Suprapubic skin (tissue), 4 donors: ENCODE measurements around the gene BTN2A1. TPM values are rescaled to one million over a fixed set of nuclear protein-coding genes. Genes with fewer than 3 reads are reported as not detected.

Experiments used
- DNase-seq, 2 donors: peaks; one replicate each; pipeline ENCODE4 v3.0.0-alpha.2; 2019; ENCODE audit warnings: low spot score in 2 of 2
- H3K27ac ChIP-seq: fragments of 200-600 bp; sonication (generic); one replicate; pipeline ENCODE4 v1.5.1; 2019
- H3K27me3 ChIP-seq: fragments of 200-600 bp; sonication (generic); one replicate; pipeline ENCODE4 v1.5.1; 2019
- H3K36me3 ChIP-seq: fragments of 200-600 bp; sonication (generic); one replicate; pipeline ENCODE4 v1.5.1; 2019
- H3K4me1 ChIP-seq: fragments of 200-600 bp; sonication (generic); one replicate; pipeline ENCODE4 v1.5.1; 2019
- H3K4me3 ChIP-seq: fragments of 200-600 bp; sonication (generic); one replicate; pipeline ENCODE4 v1.5.1; 2019; ENCODE audit warnings: mild to moderate bottlenecking
- H3K9me3 ChIP-seq: fragments of 200-600 bp; sonication (generic); one replicate; pipeline ENCODE4 v1.5.1; 2019
- EP300 ChIP-seq: sonication (generic); formaldehyde crosslinking; IDR thresholded peaks from one replicate; pipeline ENCODE4 v1.6.1; 2017; ENCODE audit warnings: antibody characterized with exemption
- POLR2A ChIP-seq, 2 donors: fragments of 450-650 bp; IDR thresholded peaks; one replicate each; pipeline ENCODE4 v1.6.1; 2017; ENCODE audit warnings: antibody characterized with exemption in 2 of 2, mild to moderate bottlenecking in 2 of 2, moderate library complexity in 2 of 2
- POLR2AphosphoS5 ChIP-seq, 3 donors: sonication (generic); formaldehyde crosslinking; IDR thresholded peaks; one replicate each; pipeline ENCODE4 v1.6.1; 2017; ENCODE audit warnings: antibody characterized with exemption in 3 of 3
- WGBS: methylation state at CpG from one replicate; pipeline ENCODE4 v1.1.5; 2018; 5-methylcytosine and 5-hydroxymethylcytosine counted together
- total RNA-seq, 4 donors: library from RNA; depleted of rRNA; stranded (reverse); fragments of >200 nt; gene quantifications; one replicate each; pipeline ENCODE4 v1.1.0, GENCODE V29; 2016
- TF ChIP-seq, protein P1 (sequence below), 2 donors: fragments of 200-600 bp in 1 of 2; fragments of 450-650 bp in 1 of 2; sonication (generic) in 1 of 2; IDR thresholded peaks; one replicate each; pipeline ENCODE4 v1.5.1; 2016 to 2019; ENCODE audit warnings: antibody characterized with exemption in 2 of 2, mild to moderate bottlenecking in 1 of 2, moderate library complexity in 1 of 2

BTN2A1 gene
- 10 to 100 TPM in 2 of 4 donors, 1 to 10 TPM in 2; 9.1 to 31.9 (median 12.9) TPM for total RNA-seq

GRCh38 chr6:26457806-26458688 is at the start of gene BTN2A1:
BTN2A1 (plus strand) TSS chr6:26457955; CDS start chr6:26458637, 682 bp downstream.
- Histone ChIP-seq H3K36me3 (peaks cover 26% of the 10 kb centered on the region), H3K27ac (peak within 1 kb of the TSS; percentile 93), H3K27me3 (no peaks in the 10 kb centered on the region), H3K4me3 (peak within 1 kb of the TSS; percentile 87), H3K4me1 (peaks cover 47% of the 10 kb centered on the region), H3K9me3 (no peaks in the 10 kb centered on the region)
- TF ChIP-seq EP300 (no peak), POLR2A (IDR thresholded peaks at IDR 0.05) (peak in 1 of 2 donors; percentile 18)
- under 1% methylated on average over 31 of the region's 31 CpGs for WGBS
- DNase-seq = peak; percentile 85 to 88

GRCh38 chr6:26408828-26409730 is 48.7 kb upstream of the BTN2A1 start:
- no peak for DNase-seq
- Histone ChIP-seq H3K4me1 (peaks cover 6% of the 10 kb centered on the region), H3K27me3 (no peaks in the 10 kb centered on the region), H3K27ac (no peak overlapping the region), H3K4me3 (no peak overlapping the region), H3K9me3 (no peaks in the 10 kb centered on the region), H3K36me3 (peaks cover 52% of the 10 kb centered on the region)
- 92% methylated on average over 10 of the region's 10 CpGs for WGBS
- TF ChIP-seq EP300 (no peak), POLR2AphosphoS5 (IDR thresholded peaks at IDR 0.05) (no peak), POLR2A (IDR thresholded peaks at IDR 0.05) (no peak)
- TF ChIP-seq, protein P1, sequence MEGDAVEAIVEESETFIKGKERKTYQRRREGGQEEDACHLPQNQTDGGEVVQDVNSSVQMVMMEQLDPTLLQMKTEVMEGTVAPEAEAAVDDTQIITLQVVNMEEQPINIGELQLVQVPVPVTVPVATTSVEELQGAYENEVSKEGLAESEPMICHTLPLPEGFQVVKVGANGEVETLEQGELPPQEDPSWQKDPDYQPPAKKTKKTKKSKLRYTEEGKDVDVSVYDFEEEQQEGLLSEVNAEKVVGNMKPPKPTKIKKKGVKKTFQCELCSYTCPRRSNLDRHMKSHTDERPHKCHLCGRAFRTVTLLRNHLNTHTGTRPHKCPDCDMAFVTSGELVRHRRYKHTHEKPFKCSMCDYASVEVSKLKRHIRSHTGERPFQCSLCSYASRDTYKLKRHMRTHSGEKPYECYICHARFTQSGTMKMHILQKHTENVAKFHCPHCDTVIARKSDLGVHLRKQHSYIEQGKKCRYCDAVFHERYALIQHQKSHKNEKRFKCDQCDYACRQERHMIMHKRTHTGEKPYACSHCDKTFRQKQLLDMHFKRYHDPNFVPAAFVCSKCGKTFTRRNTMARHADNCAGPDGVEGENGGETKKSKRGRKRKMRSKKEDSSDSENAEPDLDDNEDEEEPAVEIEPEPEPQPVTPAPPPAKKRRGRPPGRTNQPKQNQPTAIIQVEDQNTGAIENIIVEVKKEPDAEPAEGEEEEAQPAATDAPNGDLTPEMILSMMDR (IDR thresholded peaks at IDR 0.05) = no peak

DNA sequence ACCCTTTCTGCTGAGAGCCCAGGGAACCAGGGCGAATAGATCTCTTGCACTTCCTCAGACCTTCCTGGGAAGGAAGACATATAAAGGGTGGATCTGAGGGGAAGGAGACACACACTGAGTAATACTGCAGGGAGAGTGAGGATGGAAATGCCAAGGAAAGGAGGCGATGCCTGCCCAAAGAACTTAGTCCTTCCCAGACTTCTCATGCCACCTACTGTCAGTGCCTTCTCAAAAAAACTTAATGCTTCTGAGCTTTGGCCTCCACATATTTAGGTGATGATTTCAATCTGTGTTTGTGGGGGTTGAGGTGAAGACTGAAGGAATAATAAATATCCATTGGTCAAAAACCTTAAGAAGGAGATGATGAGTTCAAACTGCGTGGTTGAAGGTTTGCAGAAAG is 46.0 kb upstream of the BTN2A1 start:
- H3K4me1 ChIP-seq = peaks cover 3% of the 10 kb centered on the region
- TF ChIP-seq POLR2A (IDR thresholded peaks at IDR 0.05) (no peak), POLR2AphosphoS5 (IDR thresholded peaks at IDR 0.05) (no peak), EP300 (no peak)
- TF ChIP-seq, protein P1 (IDR thresholded peaks at IDR 0.05) = no peak
- peaks cover 49% of the 10 kb centered on the region for H3K36me3 ChIP-seq
- H3K4me3 ChIP-seq = no peak overlapping the region
- H3K9me3 ChIP-seq = no peaks in the 10 kb centered on the region
- H3K27ac ChIP-seq = no peak overlapping the region
- H3K27me3 ChIP-seq = no peaks in the 10 kb centered on the region
- DNase-seq = no peak
- 91% methylated on average over 3 of the region's 3 CpGs for WGBS

DNA sequence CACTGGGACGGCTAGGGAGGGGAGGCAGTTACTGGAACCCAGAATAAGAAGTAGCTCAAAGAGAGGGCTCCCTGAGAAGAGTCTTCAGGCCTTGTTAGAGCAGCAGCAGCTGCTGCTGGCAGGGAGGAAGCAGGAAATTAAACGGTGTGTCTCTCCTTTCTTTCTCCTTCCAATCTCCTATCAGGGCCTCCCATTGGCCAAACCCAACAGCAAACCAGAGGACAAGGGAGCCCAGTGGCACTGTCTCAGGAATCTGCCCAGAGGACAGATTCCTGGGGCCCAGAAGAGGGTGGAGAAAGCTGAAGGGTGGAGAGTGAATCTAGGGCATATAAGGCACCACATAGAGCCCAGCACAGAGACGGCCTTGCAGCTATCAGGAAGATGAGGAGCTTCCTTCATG is 45.5 kb upstream of the BTN2A1 start:
- DNase-seq = no peak
- 65% methylated on average over 3 of the region's 3 CpGs for WGBS
- Histone ChIP-seq H3K9me3 (no peaks in the 10 kb centered on the region), H3K4me1 (no peaks in the 10 kb centered on the region), H3K4me3 (no peak overlapping the region), H3K27me3 (no peaks in the 10 kb centered on the region), H3K27ac (no peak overlapping the region), H3K36me3 (peaks cover 44% of the 10 kb centered on the region)
- TF ChIP-seq POLR2AphosphoS5 (IDR thresholded peaks at IDR 0.05) (no peak), EP300 (no peak), POLR2A (IDR thresholded peaks at IDR 0.05) (no peak)

DNA sequence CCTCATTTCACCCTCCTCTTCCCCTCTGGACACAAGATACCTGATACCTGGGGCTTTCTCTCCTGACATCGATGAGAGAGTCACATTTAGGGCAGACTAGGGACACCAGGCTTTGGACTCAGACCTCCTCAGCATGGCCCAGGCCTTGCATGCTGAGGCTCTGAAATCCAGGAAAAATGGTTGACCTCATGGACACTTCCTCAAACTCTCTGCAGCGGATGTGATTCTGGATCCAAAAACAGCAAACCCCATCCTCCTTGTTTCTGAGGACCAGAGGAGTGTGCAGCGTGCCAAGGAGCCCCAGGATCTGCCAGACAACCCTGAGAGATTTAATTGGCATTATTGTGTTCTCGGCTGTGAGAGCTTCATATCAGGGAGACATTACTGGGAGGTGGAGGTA is 44.8 kb upstream of the BTN2A1 start:
- Histone ChIP-seq H3K36me3 (peaks cover 38% of the 10 kb centered on the region), H3K4me3 (no peak overlapping the region), H3K27ac (no peak overlapping the region), H3K9me3 (no peaks in the 10 kb centered on the region), H3K4me1 (no peaks in the 10 kb centered on the region), H3K27me3 (no peaks in the 10 kb centered on the region)
- no peak for DNase-seq
- 92% methylated on average over 4 of the region's 4 CpGs for WGBS
- no peak for TF ChIP-seq POLR2A (IDR thresholded peaks at IDR 0.05)
- TF ChIP-seq POLR2AphosphoS5 (IDR thresholded peaks at IDR 0.05) = no peak
- TF ChIP-seq EP300 = no peak
- TF ChIP-seq, protein P1 (IDR thresholded peaks at IDR 0.05) = no peak

DNA sequence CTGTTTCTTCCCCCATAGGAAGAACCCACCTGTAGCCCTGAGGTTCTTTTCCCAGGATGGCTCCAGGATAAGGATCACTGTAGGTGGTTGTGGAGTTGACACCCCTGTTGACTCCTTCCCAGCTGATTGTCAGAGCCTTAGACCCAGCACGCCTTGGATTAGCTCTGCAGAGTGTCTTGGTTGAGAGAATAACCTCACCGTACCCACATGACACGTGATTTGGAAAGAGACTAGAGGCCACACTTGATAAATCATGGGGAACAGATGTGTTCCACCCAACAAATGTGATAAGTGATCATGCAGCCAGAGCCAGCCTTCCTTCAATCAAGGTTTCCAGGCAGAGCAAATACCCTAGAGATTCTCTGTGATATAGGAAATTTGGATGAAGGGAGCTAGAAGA is 43.5 kb upstream of the BTN2A1 start:
- Histone ChIP-seq H3K27ac (no peak overlapping the region), H3K9me3 (no peaks in the 10 kb centered on the region), H3K4me1 (no peaks in the 10 kb centered on the region), H3K36me3 (peaks cover 36% of the 10 kb centered on the region), H3K27me3 (no peaks in the 10 kb centered on the region), H3K4me3 (no peak overlapping the region)
- TF ChIP-seq POLR2A (IDR thresholded peaks at IDR 0.05) (no peak), EP300 (no peak), POLR2AphosphoS5 (IDR thresholded peaks at IDR 0.05) (no peak)
- TF ChIP-seq, protein P1 (IDR thresholded peaks at IDR 0.05) = no peak
- no peak for DNase-seq
- 67% methylated on average over 3 of the region's 3 CpGs for WGBS
